ENCODE data around the gene CD2AP. TPM values are rescaled to one million over a fixed set of nuclear protein-coding genes. Genes with fewer than 3 reads are reported as not detected.

CD2AP gene
- polyA plus RNA-seq, 1 experiment: 12.5 TPM

- no peak for DNase-seq (ENCODE audit: low read depth, low spot score)
- Histone ChIP-seq H3K27me3 (ENCODE audit: control insufficient read depth, insufficient read depth, low read length) (no peaks in the 10 kb centered on the region), H3K4me3 (ENCODE audit: low read depth, low read length) (no peak overlapping the region), H3K27ac (ENCODE audit: low read depth, low read length) (no peak overlapping the region), H3K9me3 (ENCODE audit: control insufficient read depth, insufficient read depth, low read length) (no peaks in the 10 kb centered on the region)
- ChIA-PET POLR2A (no interaction called here), CTCF (no interaction called here)
- no peak for TF ChIP-seq CTCF (IDR thresholded peaks at IDR 0.05; ENCODE audit: low read depth, low read length)
These were observed 30.8 kb upstream of the CD2AP start for GRCh38 chr6:47446669-47447330.

- no peak for TF ChIP-seq CTCF (IDR thresholded peaks at IDR 0.05; ENCODE audit: low read depth, low read length)
- Histone ChIP-seq H3K9me3 (ENCODE audit: control insufficient read depth, insufficient read depth, low read length) (no peaks in the 10 kb centered on the region), H3K4me3 (ENCODE audit: low read depth, low read length) (no peak overlapping the region), H3K27ac (ENCODE audit: low read depth, low read length) (no peak overlapping the region), H3K27me3 (ENCODE audit: control insufficient read depth, insufficient read depth, low read length) (no peaks in the 10 kb centered on the region)
- POLR2A ChIA-PET: no interaction called here
- DNase-seq (ENCODE audit: low read depth, low spot score): no peak
- CTCF ChIA-PET: no interaction called here
These were observed 29.9 kb upstream of the CD2AP start for GRCh38 chr6:47447722-47448121.

- ChIA-PET CTCF (no interaction called here), POLR2A (no interaction called here)
- Histone ChIP-seq H3K27me3 (ENCODE audit: control insufficient read depth, insufficient read depth, low read length) (no peaks in the 10 kb centered on the region), H3K4me3 (ENCODE audit: low read depth, low read length) (no peak overlapping the region), H3K9me3 (ENCODE audit: control insufficient read depth, insufficient read depth, low read length) (no peaks in the 10 kb centered on the region), H3K27ac (ENCODE audit: low read depth, low read length) (no peak overlapping the region)
- no peak for TF ChIP-seq CTCF (IDR thresholded peaks at IDR 0.05; ENCODE audit: low read depth, low read length)
- DNase-seq (ENCODE audit: low read depth, low spot score): no peak
These were observed 26.4 kb upstream of the CD2AP start for GRCh38 chr6:47451162-47451561.

- CTCF ChIA-PET: no interaction called here
- Histone ChIP-seq H3K27me3 (ENCODE audit: control insufficient read depth, insufficient read depth, low read length) (no peaks in the 10 kb centered on the region), H3K4me3 (ENCODE audit: low read depth, low read length) (no peak overlapping the region), H3K27ac (ENCODE audit: low read depth, low read length) (no peak overlapping the region), H3K9me3 (ENCODE audit: control insufficient read depth, insufficient read depth, low read length) (no peaks in the 10 kb centered on the region)
- no peak for TF ChIP-seq CTCF (IDR thresholded peaks at IDR 0.05; ENCODE audit: low read depth, low read length)
- DNase-seq (ENCODE audit: low read depth, low spot score): no peak
- POLR2A ChIA-PET: no interaction called here
These were observed 24.7 kb upstream of the CD2AP start for GRCh38 chr6:47452899-47453298.

GRCh38 chr6:47453372-47453936, 24.1 kb upstream of the CD2AP start:
- H3K27ac ChIP-seq (ENCODE audit: low read depth, low read length): no peak overlapping the region

More at GRCh38 chr6:47453372-47453936, 24.1 kb upstream of the CD2AP start:
- POLR2A ChIA-PET: no interaction called here
- CTCF ChIA-PET: interaction anchor here (0.7 kb wide), 1 partner anchor 791 kb away, joined by 5 read pairs; no protein-coding TSS in a partner anchor
- no peak for TF ChIP-seq CTCF (IDR thresholded peaks at IDR 0.05; ENCODE audit: low read depth, low read length)
- DNase-seq (ENCODE audit: low read depth, low spot score): no peak
- no peaks in the 10 kb centered on the region for H3K9me3 ChIP-seq (ENCODE audit: control insufficient read depth, insufficient read depth, low read length)
- H3K4me3 ChIP-seq (ENCODE audit: low read depth, low read length): no peak overlapping the region
- H3K27me3 ChIP-seq (ENCODE audit: control insufficient read depth, insufficient read depth, low read length): no peaks in the 10 kb centered on the region
